Skeletal muscle satellite cell (primary cell): ENCODE results near the gene RAB3C.

Experiments
- H3K27me3 ChIP-seq: 2 replicates; pipeline ENCODE4 v1.7.0; 2013; ENCODE audit warnings: low read length; ENCODE audit not compliant: control insufficient read depth, insufficient read depth
- H3K36me3 ChIP-seq: 2 replicates; pipeline ENCODE4 v1.7.0; 2013; ENCODE audit warnings: mild to moderate bottlenecking, control low read depth, low read length; ENCODE audit not compliant: insufficient read depth
- H3K4me1 ChIP-seq: 2 replicates; pipeline ENCODE4 v1.7.0; 2013; ENCODE audit warnings: low read length; ENCODE audit not compliant: control insufficient read depth, insufficient read depth
- H3K4me2 ChIP-seq: 2 replicates; pipeline ENCODE4 v1.7.0; 2013; ENCODE audit warnings: mild to moderate bottlenecking, low read length
- H3K4me3 ChIP-seq: 2 replicates; pipeline ENCODE4 v1.7.0; 2013; ENCODE audit warnings: low read length
- H3K9ac ChIP-seq: 2 replicates; pipeline ENCODE4 v1.7.0; 2013; ENCODE audit warnings: mild to moderate bottlenecking, low read depth, low read length, moderate library complexity
- H3K9me3 ChIP-seq: replicated peaks from 2 replicates; pipeline ENCODE4 v1.7.0; 2013; ENCODE audit warnings: mild to moderate bottlenecking, control low read depth, low read length

The RAB3C gene

DNA sequence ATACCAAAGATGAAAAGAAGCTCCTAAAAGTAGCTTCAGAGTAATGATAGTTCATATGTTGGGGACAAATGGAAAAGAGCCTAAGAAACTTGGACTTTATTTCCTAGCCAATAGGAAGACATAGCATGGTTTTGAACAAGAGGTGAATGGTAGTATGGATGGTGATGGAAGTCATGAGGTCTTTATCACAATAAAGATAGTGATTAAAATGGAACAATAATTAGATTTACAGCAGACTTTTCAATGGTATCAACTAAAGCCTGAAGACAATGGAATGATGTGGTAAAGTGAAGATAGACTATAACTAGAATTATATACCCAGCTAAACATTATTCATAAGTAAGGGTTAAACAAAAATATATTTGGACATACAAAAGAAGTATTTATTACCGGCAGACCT lies 131.2 kb downstream of the RAB3C start:
- no peak overlapping the region for H3K4me3 ChIP-seq
- no peak overlapping the region for H3K9ac ChIP-seq
- no peak overlapping the region for H3K4me2 ChIP-seq
- no peaks in the 10 kb centered on the region for H3K4me1 ChIP-seq
- H3K27me3 ChIP-seq, result peaks cover 16% of the 10 kb centered on the region
- H3K36me3 ChIP-seq, result no peaks in the 10 kb centered on the region
- no peaks in the 10 kb centered on the region for H3K9me3 ChIP-seq

DNA sequence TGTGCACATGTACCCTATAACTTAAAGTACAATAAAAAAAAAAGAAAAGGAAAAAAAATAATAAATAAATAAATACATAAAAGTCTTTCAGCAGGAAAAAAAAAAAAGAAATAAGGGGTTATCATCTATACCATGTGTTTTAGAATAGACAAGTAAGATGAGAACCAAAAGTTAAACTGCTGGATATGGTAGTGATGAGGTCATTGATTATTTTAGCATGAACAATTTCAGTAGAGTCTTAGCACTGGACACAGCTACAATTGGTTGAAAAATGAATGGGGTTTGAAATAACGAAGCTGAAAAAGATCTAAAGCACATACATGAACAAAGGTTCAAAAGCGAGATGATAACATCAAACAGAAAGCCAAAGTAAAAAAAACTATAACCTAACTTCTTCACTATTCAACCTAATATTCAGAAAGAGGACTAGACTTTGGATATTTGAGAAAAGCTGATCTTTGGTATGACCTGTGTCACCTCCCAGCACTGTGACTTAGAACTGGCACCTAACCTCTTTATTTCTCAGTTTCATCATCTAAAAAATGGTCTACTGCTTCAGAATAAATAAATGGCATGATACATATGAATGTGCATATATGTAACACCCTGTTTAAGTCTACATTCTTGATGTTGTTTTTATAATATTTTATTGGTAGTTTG lies 133.3 kb downstream of the RAB3C start:
- no peaks in the 10 kb centered on the region for H3K9me3 ChIP-seq
- H3K4me2 ChIP-seq, result no peak overlapping the region
- no peak overlapping the region for H3K9ac ChIP-seq
- no peak overlapping the region for H3K4me3 ChIP-seq
- H3K4me1 ChIP-seq, result no peaks in the 10 kb centered on the region
- H3K36me3 ChIP-seq, result no peaks in the 10 kb centered on the region
- peaks cover 28% of the 10 kb centered on the region for H3K27me3 ChIP-seq

DNA sequence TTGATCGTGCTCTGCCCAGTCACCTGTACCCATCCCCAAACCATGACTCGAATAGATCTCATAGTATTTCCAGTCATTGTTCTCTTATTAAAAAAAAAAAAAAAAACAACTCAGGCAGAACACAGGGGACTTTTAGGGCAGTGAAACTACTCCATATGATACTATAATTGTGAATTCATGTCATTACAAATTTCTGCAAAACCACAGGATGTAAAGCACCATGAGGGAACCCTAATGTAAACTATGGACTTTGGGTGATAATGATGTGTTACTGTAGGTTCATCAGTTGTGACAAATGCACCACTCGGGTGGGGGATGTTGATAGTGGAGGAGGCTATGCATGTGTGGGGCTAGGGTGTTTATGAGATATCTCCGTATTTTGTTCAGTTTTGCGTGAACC lies 133.8 kb downstream of the RAB3C start:
- H3K4me2 ChIP-seq, result no peak overlapping the region
- H3K9ac ChIP-seq, result no peak overlapping the region
- no peaks in the 10 kb centered on the region for H3K4me1 ChIP-seq
- H3K27me3 ChIP-seq, result peaks cover 28% of the 10 kb centered on the region
- no peak overlapping the region for H3K4me3 ChIP-seq
- no peaks in the 10 kb centered on the region for H3K9me3 ChIP-seq
- H3K36me3 ChIP-seq, result no peaks in the 10 kb centered on the region

DNA sequence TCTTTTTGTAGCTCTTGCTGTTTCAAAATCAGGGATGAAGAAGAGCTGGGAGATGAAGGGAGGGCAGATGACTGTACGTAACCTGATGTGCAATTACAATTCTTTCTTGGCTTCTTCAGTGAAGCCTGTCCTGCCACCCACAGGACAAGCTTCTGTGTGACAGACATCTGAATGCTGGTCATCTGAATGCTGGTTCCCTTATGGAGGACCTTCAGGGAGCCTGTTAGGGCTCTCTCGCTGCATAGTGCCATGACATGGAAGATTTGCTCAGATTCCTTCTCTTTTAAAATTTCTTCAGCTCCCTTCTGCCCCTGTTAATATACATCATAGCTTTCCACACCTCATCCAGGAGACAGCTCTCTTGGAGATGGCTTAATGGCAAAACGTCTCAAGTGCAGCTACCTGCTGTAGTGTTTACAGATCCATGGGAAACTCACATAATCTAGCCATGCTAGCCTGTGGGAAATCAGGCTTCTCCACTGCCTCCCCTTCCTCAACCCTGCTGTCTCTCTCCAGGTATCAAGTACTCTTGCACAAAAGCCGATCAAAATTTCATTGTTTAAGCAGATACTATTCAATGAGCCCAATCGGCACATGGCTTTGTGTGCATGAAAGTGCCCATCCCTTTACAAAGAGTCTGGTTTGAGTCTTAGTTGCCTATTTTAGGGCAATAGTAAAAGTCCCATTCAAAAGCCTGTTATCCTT lies 134.6 kb downstream of the RAB3C start:
- H3K4me1 ChIP-seq, result no peaks in the 10 kb centered on the region
- no peaks in the 10 kb centered on the region for H3K9me3 ChIP-seq
- H3K27me3 ChIP-seq, result peaks cover 28% of the 10 kb centered on the region
- H3K9ac ChIP-seq, result no peak overlapping the region
- no peaks in the 10 kb centered on the region for H3K36me3 ChIP-seq
- no peak overlapping the region for H3K4me2 ChIP-seq
- H3K4me3 ChIP-seq, result no peak overlapping the region

DNA sequence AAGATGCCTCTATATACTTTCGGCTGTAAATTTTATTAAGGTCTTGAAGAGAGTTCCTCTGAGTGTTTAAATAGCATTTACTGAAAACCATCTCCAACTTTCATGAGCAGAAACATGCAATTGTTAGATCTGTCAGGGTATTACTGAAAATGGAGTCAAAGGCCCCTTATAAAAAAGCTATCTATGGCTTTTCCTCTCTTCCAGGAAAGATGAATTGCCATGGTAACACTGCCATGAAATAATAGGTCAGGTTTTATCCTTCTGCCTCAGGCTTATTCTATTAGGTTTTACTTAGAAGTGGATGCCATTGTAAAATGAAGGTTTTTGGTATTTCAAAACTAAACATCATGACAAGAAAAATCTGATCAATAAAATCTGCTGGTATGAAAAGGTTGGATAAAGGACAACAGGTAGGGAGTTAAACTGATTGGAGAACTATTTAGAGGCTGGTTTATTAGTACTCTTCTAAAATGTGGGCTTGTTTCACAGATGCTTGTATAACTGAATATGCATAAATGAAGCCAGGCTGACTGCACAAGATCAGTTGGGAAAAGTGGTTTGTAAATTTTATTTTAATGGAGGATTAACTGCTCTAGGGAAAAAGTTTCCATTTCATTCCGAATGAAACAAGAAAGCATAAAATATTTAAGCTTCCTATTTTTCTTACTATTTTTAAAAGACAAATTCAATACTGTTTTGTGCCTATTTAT lies 135.5 kb downstream of the RAB3C start:
- Histone ChIP-seq H3K27me3 (peaks cover 28% of the 10 kb centered on the region), H3K4me2 (no peak overlapping the region), H3K4me1 (no peaks in the 10 kb centered on the region), H3K36me3 (no peaks in the 10 kb centered on the region), H3K9ac (no peak overlapping the region), H3K9me3 (no peaks in the 10 kb centered on the region), H3K4me3 (no peak overlapping the region)

DNA sequence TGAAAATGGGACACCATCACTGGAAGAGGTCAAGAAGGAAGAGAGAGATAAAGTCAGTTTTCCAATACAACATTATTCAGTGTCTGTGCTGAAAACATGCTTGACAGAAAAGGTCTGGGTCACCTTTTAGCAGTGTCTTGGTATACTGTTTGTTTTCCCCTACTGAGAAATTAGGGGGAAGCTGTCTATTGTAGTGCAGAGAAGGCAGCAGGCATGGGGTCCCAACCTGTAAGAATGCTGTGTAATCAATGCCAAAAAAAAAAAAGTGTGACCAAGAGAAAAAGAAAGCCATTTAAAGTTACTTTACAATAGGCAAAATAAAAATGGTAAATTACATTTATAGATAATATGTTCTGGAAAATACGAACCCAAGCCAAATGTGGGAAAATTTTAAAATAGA lies 139.3 kb downstream of the RAB3C start:
- H3K4me2 ChIP-seq, result no peak overlapping the region
- H3K9ac ChIP-seq, result no peak overlapping the region
- peaks cover 28% of the 10 kb centered on the region for H3K27me3 ChIP-seq
- no peaks in the 10 kb centered on the region for H3K36me3 ChIP-seq
- no peaks in the 10 kb centered on the region for H3K9me3 ChIP-seq
- no peaks in the 10 kb centered on the region for H3K4me1 ChIP-seq
- H3K4me3 ChIP-seq, result no peak overlapping the region

DNA sequence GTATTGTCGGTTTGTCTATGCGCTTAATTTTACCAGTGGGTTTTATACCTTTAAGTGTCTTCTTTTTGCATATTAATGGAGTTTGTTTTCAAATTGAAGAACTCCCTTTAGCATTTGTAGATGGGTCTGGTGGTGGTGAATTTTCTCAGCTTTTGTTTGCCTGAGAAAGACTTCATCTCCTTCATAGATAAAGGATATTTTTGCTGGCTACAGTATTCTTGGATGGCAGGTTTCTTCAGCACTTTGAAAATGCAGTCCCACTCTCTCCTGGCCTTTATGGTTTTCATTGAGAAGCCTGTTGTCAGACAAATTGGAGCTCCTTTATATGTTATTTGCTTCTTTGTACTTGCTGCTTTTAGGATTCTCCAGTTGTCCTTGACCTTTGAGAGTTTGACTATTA lies 142.1 kb downstream of the RAB3C start:
- no peaks in the 10 kb centered on the region for H3K4me1 ChIP-seq
- no peaks in the 10 kb centered on the region for H3K36me3 ChIP-seq
- no peak overlapping the region for H3K4me2 ChIP-seq
- no peak overlapping the region for H3K4me3 ChIP-seq
- H3K9me3 ChIP-seq, result no peaks in the 10 kb centered on the region
- peaks cover 7% of the 10 kb centered on the region for H3K27me3 ChIP-seq
- H3K9ac ChIP-seq, result no peak overlapping the region

DNA sequence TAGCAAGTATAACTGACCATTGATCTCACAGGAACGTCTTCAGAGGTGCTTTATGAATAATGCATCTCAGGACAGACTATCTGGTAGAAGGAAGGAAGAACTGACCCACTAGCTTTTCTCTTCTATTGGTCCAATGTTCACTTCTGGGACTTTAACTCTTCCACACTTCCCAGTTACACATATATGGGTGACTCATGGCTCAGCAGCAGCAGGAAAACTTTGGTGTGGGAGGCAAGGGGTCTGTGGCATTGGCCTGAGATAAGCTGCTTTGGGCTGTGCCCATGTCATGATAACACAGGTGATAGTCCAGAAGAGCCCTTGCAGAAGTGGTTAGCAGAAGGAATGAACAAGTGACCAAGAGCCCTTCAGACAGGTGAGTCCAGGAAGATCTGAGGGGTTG lies 148.8 kb downstream of the RAB3C start:
- Histone ChIP-seq H3K9ac (no peak overlapping the region), H3K27me3 (no peaks in the 10 kb centered on the region), H3K4me2 (no peak overlapping the region), H3K36me3 (no peaks in the 10 kb centered on the region), H3K9me3 (no peaks in the 10 kb centered on the region), H3K4me3 (no peak overlapping the region), H3K4me1 (no peaks in the 10 kb centered on the region)

DNA sequence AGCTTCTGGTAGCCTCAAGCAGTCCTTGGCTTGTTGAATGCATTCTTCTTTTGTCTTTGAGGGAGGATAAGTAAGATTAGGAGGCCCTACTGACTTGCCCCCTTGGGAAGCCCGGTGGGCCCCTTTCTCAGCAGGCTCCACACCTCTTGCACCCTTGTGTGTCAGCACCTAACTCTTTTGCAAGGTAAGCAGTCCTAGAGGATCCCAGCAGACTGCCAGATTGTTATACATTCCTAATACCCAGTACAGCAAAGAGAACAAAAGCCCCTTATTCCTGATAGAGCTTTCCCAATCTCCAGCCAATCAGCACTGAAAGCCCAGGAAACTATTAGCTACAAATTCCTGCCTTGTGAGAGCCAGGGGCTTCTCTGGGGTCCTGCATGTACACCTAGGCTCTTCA lies 152.8 kb downstream of the RAB3C start:
- Histone ChIP-seq H3K9ac (no peak overlapping the region), H3K4me2 (no peak overlapping the region), H3K4me3 (no peak overlapping the region), H3K27me3 (no peaks in the 10 kb centered on the region), H3K36me3 (no peaks in the 10 kb centered on the region), H3K4me1 (no peaks in the 10 kb centered on the region), H3K9me3 (no peaks in the 10 kb centered on the region)

DNA sequence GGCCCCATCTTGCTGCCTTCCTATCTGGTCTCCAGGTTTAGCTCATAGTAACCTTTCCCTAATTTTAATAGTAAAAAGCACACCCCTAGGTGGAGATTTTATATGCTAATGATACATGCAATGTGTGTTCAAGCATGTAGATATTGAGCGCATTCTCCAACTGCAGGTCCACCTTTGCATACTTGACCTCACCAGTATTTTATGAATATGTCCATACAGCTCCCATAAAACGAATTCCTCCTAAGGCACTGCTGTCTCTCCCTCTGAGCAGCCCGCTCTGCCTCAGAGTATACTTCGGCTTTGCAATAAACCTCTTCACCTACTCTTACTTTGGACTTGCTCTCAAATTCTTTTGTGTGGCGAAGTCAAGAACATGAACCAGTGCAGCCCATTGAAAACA lies 153.3 kb downstream of the RAB3C start:
- Histone ChIP-seq H3K27me3 (no peaks in the 10 kb centered on the region), H3K36me3 (no peaks in the 10 kb centered on the region), H3K9ac (no peak overlapping the region), H3K4me3 (no peak overlapping the region), H3K4me2 (no peak overlapping the region), H3K9me3 (no peaks in the 10 kb centered on the region), H3K4me1 (no peaks in the 10 kb centered on the region)

DNA sequence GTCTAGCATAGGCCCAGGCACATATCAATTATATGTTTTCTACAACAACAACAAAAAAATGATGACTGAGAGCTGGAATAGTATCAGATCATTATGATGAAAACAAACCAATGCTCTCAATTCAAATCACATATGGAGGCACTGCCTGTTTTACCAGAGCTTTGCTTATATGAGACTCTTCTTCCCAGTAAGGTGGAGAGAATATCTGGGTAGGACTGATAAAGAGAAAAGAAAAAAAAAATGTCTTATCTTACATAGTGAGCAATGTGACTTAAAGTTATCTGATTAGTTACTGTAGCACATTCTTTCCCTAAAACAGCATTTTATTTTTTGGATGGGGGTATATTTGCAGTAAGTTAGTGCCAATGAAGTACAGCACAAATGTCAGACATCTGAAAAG lies 154.8 kb downstream of the RAB3C start:
- Histone ChIP-seq H3K4me2 (no peak overlapping the region), H3K36me3 (no peaks in the 10 kb centered on the region), H3K9me3 (no peaks in the 10 kb centered on the region), H3K27me3 (no peaks in the 10 kb centered on the region), H3K4me1 (no peaks in the 10 kb centered on the region), H3K9ac (no peak overlapping the region), H3K4me3 (no peak overlapping the region)
